Adrenal gland (tissue), 12 donors: ENCODE measurements around the gene LRP1B. TPM values are rescaled to one million over a fixed set of nuclear protein-coding genes. Genes with fewer than 3 reads are reported as not detected.

Source experiments
- DNase-seq, 7 donors: peaks; one replicate each; pipeline ENCODE4 v3.0.0-alpha.2; 2019 to 2020
- H3K27ac ChIP-seq, 5 donors: fragments of 200-600 bp; sonication (generic) in 4 of 5; 1 replicate in 3 of 5; 2 replicates in 2 of 5; pipeline versions ENCODE4 v1.5.1 to v1.8.0; 2016 to 2020; ENCODE audit warnings: mild to moderate bottlenecking in 1 of 5
- H3K27me3 ChIP-seq: fragments of 200-600 bp; 2 replicates; pipeline ENCODE4 v1.8.0; 2021
- H3K36me3 ChIP-seq, 2 donors: fragments of 200-600 bp; replicated peaks in 1 of 2; 1 replicate in 1 of 2; 2 replicates in 1 of 2; pipeline versions ENCODE4 v1.5.1 to v1.8.0; 2018 to 2022
- H3K4me1 ChIP-seq, 2 donors: fragments of 200-600 bp; replicated peaks in 1 of 2; 1 replicate in 1 of 2; 2 replicates in 1 of 2; pipeline versions ENCODE4 v1.5.1 to v1.8.0; 2018 to 2021
- H3K4me3 ChIP-seq, 4 donors: fragments of 200-600 bp; sonication (generic) in 3 of 4; one replicate each; pipeline ENCODE4 v1.5.1; 2016 to 2018
- H3K9me3 ChIP-seq, 3 donors: fragments of 200-600 bp; sonication (generic) in 1 of 3; replicated peaks in 1 of 3; 1 replicate in 2 of 3; 2 replicates in 1 of 3; pipeline versions ENCODE4 v1.5.1 to v1.8.0; 2016 to 2021
- CTCF ChIP-seq, 6 experiments: fragments of 450-650 bp in 4 of 6; fragments of 200-600 bp in 2 of 6; sonication (generic) in 1 of 6; IDR thresholded peaks; 1 replicate in 5 of 6; 2 replicates in 1 of 6; pipeline versions ENCODE4 v1.5.1 to v1.8.0; 2016 to 2021; ENCODE audit warnings: antibody characterized with exemption in 6 of 6, mild to moderate bottlenecking in 2 of 6, moderate library complexity in 1 of 6
- POLR2A ChIP-seq, 2 donors: fragments of 450-650 bp; IDR thresholded peaks; one replicate each; pipeline ENCODE4 v1.6.1; 2017; ENCODE audit warnings: antibody characterized with exemption in 2 of 2, mild to moderate bottlenecking in 2 of 2, moderate library complexity in 1 of 2
- WGBS, 4 donors: extraction: QIAGEN DNeasy Blood & Tissue Kit in 2 of 4; methylation state at CpG; one replicate each; pipeline versions ENCODE4 v1.1.5 to v1.1.7; 2013 to 2017; 5-methylcytosine and 5-hydroxymethylcytosine counted together
- intact Hi-C, 2 donors: fragments of 100-400 bp; cut with DNase I; formaldehyde crosslinking; loops; one replicate each; pipeline versions ENCODE4 v1.14.1 to v1.15.0; 2022 to 2023
- polyA plus RNA-seq, 3 donors: library from polyadenylated mRNA; stranded (reverse); fragments of 200-250 nt in 2 of 3; fragments of 350-450 nt in 1 of 3; fragmentation: Illumina TruSeq in 1 of 3; extraction: RNeasy Lipid Tissue Mini Kit (QIAGEN cat#74804) in 1 of 3; gene quantifications; one replicate each; pipeline ENCODE4 v1.2.3, GENCODE V29; 2013 to 2014
- total RNA-seq, 9 donors: library from RNA; depleted of rRNA in 4 of 9; stranded (reverse); fragments of >200 nt in 4 of 9; fragments of 120-200 nt in 1 of 9; fragmentation: NEBNext Ultra II Directional in 1 of 9; extraction: Animal tissue kit (Norgen Biotek cat#: 25700) in 1 of 9; gene quantifications; one replicate each; pipeline versions ENCODE4 v1.1.0 to v1.2.4, GENCODE V29; 2013 to 2023
- donor health status: healthy with polysubstance abuse.
- donor health status: Bipolar disorder and iron deficiency.
- donor health status: DM: yes; HTN: yes; CAD: no.
- donor health status: DM: no; HTN: no; CAD: no.
- donor health status: DM: no; HTN: no; CAD: no.
- donor health status: DM: yes; HTN: yes; CAD: no.

LRP1B gene
- total and polyA plus RNA-seq, 12 donors: 0.84 to 5.4 (median 2.1) TPM

- intact Hi-C loops: no loop called here
- Histone ChIP-seq H3K27me3 (no peaks in the 10 kb centered on the region), H3K4me1 (no peaks in the 10 kb centered on the region), H3K36me3 (no peaks in the 10 kb centered on the region), H3K27ac (no peak overlapping the region), H3K4me3 (no peak overlapping the region), H3K9me3 (no peaks in the 10 kb centered on the region)
- no peak for DNase-seq
- TF ChIP-seq POLR2A (IDR thresholded peaks at IDR 0.05) (no peak), CTCF (IDR thresholded peaks at IDR 0.05) (no peak)
- 63 to 86% (median 72%) methylated on average over 3 of the region's 3 CpGs for WGBS, 4 donors
Measured at GRCh38 chr2:141946016-141946415, 184.8 kb downstream of the LRP1B start.

GRCh38 chr2:141943918-141944317, 186.9 kb downstream of the LRP1B start:
- intact Hi-C loops: no loop called here
- H3K27ac ChIP-seq: no peak overlapping the region
- no peaks in the 10 kb centered on the region for H3K27me3 ChIP-seq
- DNase-seq: no peak
- no peaks in the 10 kb centered on the region for H3K36me3 ChIP-seq
- H3K4me1 ChIP-seq: no peaks in the 10 kb centered on the region
- no peak for TF ChIP-seq POLR2A (IDR thresholded peaks at IDR 0.05)
- no peak for TF ChIP-seq CTCF (IDR thresholded peaks at IDR 0.05)
- WGBS, 4 donors: 74 to 76% (median 75%) methylated on average over 7 of the region's 7 CpGs
- H3K9me3 ChIP-seq: no peaks in the 10 kb centered on the region
- H3K4me3 ChIP-seq: no peak overlapping the region

GRCh38 chr2:141942006-141942789, 188.6 kb downstream of the LRP1B start:
- no peaks in the 10 kb centered on the region for H3K4me1 ChIP-seq
- peak in 2 of 6 experiments; percentile 5 to 13 for TF ChIP-seq CTCF (IDR thresholded peaks at IDR 0.05)
- no peak for TF ChIP-seq POLR2A (IDR thresholded peaks at IDR 0.05)
- H3K9me3 ChIP-seq: no peaks in the 10 kb centered on the region
- H3K27ac ChIP-seq: no peak overlapping the region
- no peak overlapping the region for H3K4me3 ChIP-seq
- intact Hi-C loops: no loop called here
- no peaks in the 10 kb centered on the region for H3K36me3 ChIP-seq
- no peak for DNase-seq
- no peaks in the 10 kb centered on the region for H3K27me3 ChIP-seq
- WGBS, 4 donors: 68 to 85% (median 76%) methylated on average over 5 of the region's 5 CpGs

GRCh38 chr2:141941210-141941714, 189.6 kb downstream of the LRP1B start:
- H3K4me1 ChIP-seq: no peaks in the 10 kb centered on the region
- TF ChIP-seq CTCF (IDR thresholded peaks at IDR 0.05): no peak
- no peak for TF ChIP-seq POLR2A (IDR thresholded peaks at IDR 0.05)
- H3K4me3 ChIP-seq: no peak overlapping the region
- no peak for DNase-seq
- H3K27ac ChIP-seq: no peak overlapping the region
- intact Hi-C loops: no loop called here
- 70 to 89% (median 87%) methylated on average over 1 of the region's 1 CpG for WGBS, 4 donors
- H3K9me3 ChIP-seq: no peaks in the 10 kb centered on the region
- H3K36me3 ChIP-seq: no peaks in the 10 kb centered on the region
- H3K27me3 ChIP-seq: no peaks in the 10 kb centered on the region
